Raji (cell line): ENCODE data around the gene ELAC2.

ENCODE experiments used
- POLR2A ChIP-seq: IDR thresholded peaks from 2 replicates; pipeline ENCODE4 v1.6.1; 2011; ENCODE audit warnings: low read depth, low read length, control low read depth; ENCODE audit not compliant: insufficient read depth

The ELAC2 gene

GRCh38 chr17:12983991-12984884 is 33.6 kb downstream of the ELAC2 start:
- no peak for TF ChIP-seq POLR2A

- no peak for TF ChIP-seq POLR2A
Observed at GRCh38 chr17:12982224-12982623, 35.6 kb downstream of the ELAC2 start.

- TF ChIP-seq POLR2A, result no peak
Observed at GRCh38 chr17:12979826-12980500, 37.9 kb downstream of the ELAC2 start.

- TF ChIP-seq POLR2A, result no peak
Observed at GRCh38 chr17:12979246-12979645, 38.6 kb downstream of the ELAC2 start.

GRCh38 chr17:12977008-12977751 is 40.6 kb downstream of the ELAC2 start:
- no peak for TF ChIP-seq POLR2A

- TF ChIP-seq POLR2A, result no peak
Observed at GRCh38 chr17:12974005-12974531, 43.8 kb downstream of the ELAC2 start.

GRCh38 chr17:12973496-12974004 is 44.3 kb downstream of the ELAC2 start:
- TF ChIP-seq POLR2A, result no peak

- no peak for TF ChIP-seq POLR2A
Observed at GRCh38 chr17:12967962-12968361, 49.9 kb downstream of the ELAC2 start.

GRCh38 chr17:12966413-12966812 is 51.4 kb downstream of the ELAC2 start:
- no peak for TF ChIP-seq POLR2A

GRCh38 chr17:12965988-12966387 is 51.8 kb downstream of the ELAC2 start:
- no peak for TF ChIP-seq POLR2A

- no peak for TF ChIP-seq POLR2A
Observed at GRCh38 chr17:12964840-12965239, 53.0 kb downstream of the ELAC2 start.

GRCh38 chr17:12964162-12964561 is 53.7 kb downstream of the ELAC2 start:
- TF ChIP-seq POLR2A, result no peak

- TF ChIP-seq POLR2A, result no peak
Observed at GRCh38 chr17:12963505-12963904, 54.3 kb downstream of the ELAC2 start.

GRCh38 chr17:12961655-12962054 is 56.2 kb downstream of the ELAC2 start:
- no peak for TF ChIP-seq POLR2A

GRCh38 chr17:12959441-12959840 is 58.4 kb downstream of the ELAC2 start:
- no peak for TF ChIP-seq POLR2A
